ENCODE measurements around the gene RAC3. TPM values are rescaled to one million over a fixed set of nuclear protein-coding genes. Genes with fewer than 3 reads are reported as not detected.

RAC3 gene
- total and polyA plus RNA-seq, 2 of the 8 experiments (the other 6 are each of a cell fraction or from before 2014, with no cell fraction given): 177 to 299 TPM

DNA sequence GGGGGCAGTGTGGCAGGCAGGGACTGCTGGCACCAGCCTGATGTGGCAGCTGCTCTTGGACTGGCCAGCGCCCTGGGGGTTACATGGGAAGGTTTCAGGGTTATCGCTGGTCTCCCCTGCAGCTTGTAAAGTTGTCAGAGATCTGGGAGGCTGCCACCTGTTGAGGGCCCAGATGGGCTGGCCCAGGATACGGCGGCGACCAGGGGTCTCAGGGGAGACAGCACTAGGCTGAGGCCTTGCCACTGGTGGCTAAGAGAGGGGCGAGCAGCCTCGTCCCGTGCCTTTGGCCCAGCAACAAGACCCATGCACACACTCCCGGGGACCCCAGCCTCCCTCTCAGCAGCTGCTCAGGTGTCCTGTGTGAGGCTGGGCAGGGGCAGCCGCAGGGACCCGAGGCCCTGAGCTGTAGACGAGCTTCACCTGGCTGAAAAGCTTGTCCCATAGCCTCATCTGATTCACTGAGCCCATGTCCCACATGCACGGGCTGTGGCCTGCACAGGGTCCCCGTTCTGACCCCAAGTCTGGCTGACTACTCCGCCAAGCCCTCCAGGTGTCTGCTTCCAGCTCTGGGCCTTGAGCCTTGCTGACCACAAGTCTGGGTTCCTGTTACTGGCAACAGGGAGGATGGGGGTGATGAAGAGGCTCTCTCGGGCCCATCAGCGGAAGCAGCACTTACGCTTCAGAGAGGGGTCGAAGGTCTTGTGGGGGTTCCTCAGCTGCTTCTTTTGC, 28.0 kb downstream of the RAC3 start:
- ChIA-PET POLR2A (ENCODE audit: partially characterized antibody) (interaction anchor here (0.8 to 16.2 kb wide), 16 partner anchors 4 to 350 kb away, joined by 3 to 161 read pairs (median 6); partner anchors contain the start of genes DUS1L, GPS1, RAC3 and RFNG), CTCF (ENCODE audit: partially characterized antibody) (interaction anchor here (0.9 to 1.7 kb wide), 5 partner anchors 10 to 93 kb away, joined by 3 to 8 read pairs (median 4); partner anchors contain the start of gene DCXR)
- peak overlapping the region; percentile 68; the same call in 1 of the 2 replicates for H4K8ac ChIP-seq (ENCODE audit: extremely low read depth, insufficient read depth, low read length)
- H3K27ac ChIP-seq (ENCODE audit: low read depth, low read length): no peak overlapping the region
- H3K23ac ChIP-seq (ENCODE audit: insufficient read length): no peak overlapping the region
- FAIRE-seq (no peak), DNase-seq (ENCODE audit: low read depth in 1 of 2, low spot score in 2 of 2) (no peak)
- H3K79me1 ChIP-seq (ENCODE audit: low read depth, low read length): peaks cover 1% of the 10 kb centered on the region; the same call in 1 of the 2 replicates
- 92% methylated on average over 19 of the region's 19 CpGs; no CpG with 5 or more reads in 1 of the 2 experiments for WGBS, 2 experiments (ENCODE audit: extremely low coverage in 1 of 2, insufficient coverage in 1 of 2, insufficient read length in 1 of 2, insufficient replicate concordance in 2 of 2, low coverage in 1 of 2, low lambda C conversion rate in 2 of 2, missing lambda C conversion rate in 1 of 2)
- peaks cover 0 to 22% of the 10 kb centered on the region in 2 experiments for H4K20me1 ChIP-seq (replicated peaks in 1 of 2; ENCODE audit: control insufficient read depth in 1 of 2, insufficient read depth in 2 of 2, low read length in 2 of 2)
- no peak overlapping the region for H2AK5ac ChIP-seq (ENCODE audit: low read depth, low read length)
- H3K36me3 ChIP-seq (ENCODE audit: control insufficient read depth in 2 of 4, insufficient read depth in 4 of 4, low read length in 3 of 4): peaks cover 15 to 38% (median 34%) of the 10 kb centered on the region in 4 experiments
- no peak overlapping the region for H2BK5ac ChIP-seq (ENCODE audit: low read depth, low read length)
- H3K27me3 ChIP-seq (replicated peaks in 1 of 4; ENCODE audit: control insufficient read depth in 3 of 4, extremely low read depth in 1 of 4, insufficient read depth in 3 of 4, low read length in 3 of 4): no peaks in the 10 kb centered on the region
- H3K9me3 ChIP-seq (ENCODE audit: insufficient read depth in 2 of 2, low read depth in 1 of 2, low read length in 1 of 2): no peaks in the 10 kb centered on the region
- H3K4me3 ChIP-seq (ENCODE audit: extremely low read depth in 1 of 4, insufficient read depth in 2 of 4, low read depth in 3 of 4, low read length in 4 of 4): no peak overlapping the region
- no peak overlapping the region for H2BK12ac ChIP-seq (ENCODE audit: low read depth, low read length)
- no peak overlapping the region for H3K4me2 ChIP-seq (ENCODE audit: insufficient read depth in 1 of 2, low read depth in 2 of 2, low read length in 2 of 2)
- H3K4ac ChIP-seq (replicated peaks; ENCODE audit: insufficient read length, low read depth, low read length): no peak overlapping the region
- no peak overlapping the region for H3K14ac ChIP-seq (ENCODE audit: insufficient read length)
- H3K23me2 ChIP-seq (ENCODE audit: low read depth, low read length): no peaks in the 10 kb centered on the region; the same call in 1 of the 2 replicates
- no peak overlapping the region for H2BK15ac ChIP-seq (ENCODE audit: low read length)
- no peaks in the 10 kb centered on the region for H3K79me2 ChIP-seq (ENCODE audit: control insufficient read depth in 1 of 2, insufficient read depth in 2 of 2, low read length in 2 of 2)
- H2BK120ac ChIP-seq (replicated peaks; ENCODE audit: low read depth, low read length): no peak overlapping the region
- H4K5ac ChIP-seq (ENCODE audit: insufficient read length, low read depth, low read length): no peak overlapping the region
- no peak overlapping the region for H3K18ac ChIP-seq (ENCODE audit: extremely low read depth, low read length)
- H3K56ac ChIP-seq (replicated peaks; ENCODE audit: insufficient read length, low read depth, low read length): no peak overlapping the region
- H2AFZ ChIP-seq (ENCODE audit: low read length): no peak overlapping the region
- H4K91ac ChIP-seq (replicated peaks; ENCODE audit: insufficient read length, low read length): no peak overlapping the region
- peaks cover 0 to under 1% (median 0%) of the 10 kb centered on the region in 4 experiments; a peak in 1 of 7 replicates for H3K4me1 ChIP-seq (replicated peaks in 1 of 4; ENCODE audit: control insufficient read depth in 3 of 4, insufficient read depth in 4 of 4, low read length in 3 of 4)
- H2BK20ac ChIP-seq (ENCODE audit: low read length): no peak overlapping the region
- no peak overlapping the region; a peak in 1 of 7 replicates for H3K9ac ChIP-seq (replicated peaks in 1 of 4; ENCODE audit: extremely low read depth in 1 of 4, low read depth in 3 of 4, low read length in 3 of 4)
- TF ChIP-seq POU5F1 (IDR thresholded peaks at IDR 0.05; ENCODE audit: low read depth, low read length) (no peak), POLR2AphosphoS5 (IDR thresholded peaks at IDR 0.05; ENCODE audit: low read depth, low read length) (peak; percentile 15; the same call in 1 of the 2 replicates), POLR2A (IDR thresholded peaks at IDR 0.05; ENCODE audit: control extremely low read depth in 1 of 2, low read depth in 2 of 2, low read length in 2 of 2) (peak in 1 of 2 experiments; percentile 55; a peak in 1 of 3 replicates), KDM5A (IDR thresholded peaks at IDR 0.05; ENCODE audit: low read length) (no peak), SUZ12 (IDR thresholded peaks at IDR 0.05; ENCODE audit: low read length) (no peak), BRCA1 (IDR thresholded peaks at IDR 0.05; ENCODE audit: low read depth, low read length) (no peak), TEAD4 (IDR thresholded peaks at IDR 0.05; ENCODE audit: low read depth, low read length) (no peak), HDAC6 (IDR thresholded peaks at IDR 0.05; ENCODE audit: low read depth, low read length) (no peak), RFX5 (IDR thresholded peaks at IDR 0.05; ENCODE audit: borderline replicate concordance, low read depth, low read length) (no peak), CHD2 (IDR thresholded peaks at IDR 0.05; ENCODE audit: low read length) (no peak), SP4 (IDR thresholded peaks at IDR 0.05; ENCODE audit: low read length) (no peak), CREB1 (IDR thresholded peaks at IDR 0.05) (no peak), MAFK (IDR thresholded peaks at IDR 0.05; ENCODE audit: low read depth, low read length) (no peak)
- TF ChIP-seq, protein P1, sequence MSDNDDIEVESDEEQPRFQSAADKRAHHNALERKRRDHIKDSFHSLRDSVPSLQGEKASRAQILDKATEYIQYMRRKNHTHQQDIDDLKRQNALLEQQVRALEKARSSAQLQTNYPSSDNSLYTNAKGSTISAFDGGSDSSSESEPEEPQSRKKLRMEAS (IDR thresholded peaks at IDR 0.05): no peak

All from H1 (cell line).